ENCODE results near the gene GLI1.
"Not testable (repeated sequence)": the region's sequence is repeated elsewhere in the genome, so short reads cannot be mapped to it uniquely, and the experiment has no call there.

GLI1 gene

DNA sequence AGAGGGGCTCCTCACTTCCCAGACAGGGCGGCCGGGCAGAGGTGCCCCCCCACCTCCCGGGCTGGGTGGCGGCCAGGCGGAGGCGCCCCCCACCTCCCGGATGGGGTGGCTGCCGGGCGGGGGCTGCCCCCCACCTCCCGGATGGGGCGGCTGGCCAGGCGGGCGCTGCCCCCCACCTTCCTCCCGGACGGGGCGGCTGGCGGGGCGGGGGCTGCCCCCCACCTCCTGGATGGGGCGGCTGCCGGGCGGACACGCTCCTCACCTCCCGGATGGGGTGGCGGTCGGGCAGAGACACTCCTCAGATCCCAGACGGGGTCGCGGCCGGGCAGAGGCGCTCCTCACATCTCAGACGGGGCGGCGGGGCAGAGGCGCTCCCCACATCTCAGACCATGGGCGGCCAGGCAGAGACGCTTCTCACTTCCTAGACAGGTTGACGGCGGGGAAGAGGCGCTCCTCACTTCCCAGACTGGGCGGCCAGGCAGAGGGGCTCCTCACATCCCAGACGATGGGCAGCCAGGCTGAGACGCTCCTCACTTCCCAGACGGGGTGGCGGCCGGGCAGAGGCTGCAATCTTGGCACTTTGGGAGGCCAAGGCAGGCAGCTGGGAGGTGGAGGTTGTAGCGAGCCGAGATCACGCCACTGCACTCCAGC is 35.6 kb downstream of the GLI1 start:
- H3K9me3 ChIP-seq (ENCODE audit: control insufficient read depth in 1 of 2, low read length in 2 of 2), result not testable (repeated sequence)
- H3K36me3 ChIP-seq (ENCODE audit: control insufficient read depth in 1 of 2, insufficient read depth in 2 of 2, low read length in 2 of 2), result peaks cover 30 to 52% of the 10 kb centered on the region in 2 donors

DNA sequence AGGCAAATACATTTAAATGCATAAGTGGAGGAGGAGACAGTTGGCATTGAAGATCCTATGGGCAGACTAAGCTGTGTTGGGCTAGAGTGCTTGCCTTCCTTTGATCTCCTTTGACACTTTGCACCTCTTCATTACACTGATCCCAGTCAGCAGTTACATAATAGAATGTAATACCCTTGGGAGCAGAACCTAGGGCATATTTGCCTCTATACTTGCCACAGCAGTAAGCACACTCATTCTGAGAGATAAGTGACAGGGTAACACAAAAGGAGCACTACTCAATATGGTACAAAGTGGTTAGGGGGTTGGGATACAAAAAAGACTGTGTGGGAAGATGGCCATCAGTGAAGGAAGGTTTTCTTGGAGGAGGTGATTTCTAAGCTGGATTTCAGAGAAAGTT is 37.2 kb downstream of the GLI1 start:
- H3K36me3 ChIP-seq (ENCODE audit: control insufficient read depth in 1 of 2, insufficient read depth in 2 of 2, low read length in 2 of 2), result peaks cover 28 to 53% of the 10 kb centered on the region in 2 donors
- no peak overlapping the region for H3K27ac ChIP-seq (ENCODE audit: low read length)
- H3K4me3 ChIP-seq (ENCODE audit: low read depth in 1 of 2, low read length in 2 of 2), result no peak overlapping the region
- H3K4me1 ChIP-seq (ENCODE audit: control insufficient read depth in 1 of 2, insufficient read depth in 2 of 2, low read length in 2 of 2), result no peaks in the 10 kb centered on the region
- H3K9me3 ChIP-seq (ENCODE audit: control insufficient read depth in 1 of 2, low read length in 2 of 2), result no peaks in the 10 kb centered on the region
- no peaks in the 10 kb centered on the region for H3K27me3 ChIP-seq (ENCODE audit: low read depth, low read length)

More for the DNA sequence above, 35.6 kb downstream of the GLI1 start:
- not testable (repeated sequence) for H3K27ac ChIP-seq (ENCODE audit: low read length); H3K27me3 ChIP-seq (ENCODE audit: low read depth, low read length); H3K4me1 ChIP-seq (ENCODE audit: control insufficient read depth in 1 of 2, insufficient read depth in 2 of 2, low read length in 2 of 2); H3K4me3 ChIP-seq (ENCODE audit: low read depth in 1 of 2, low read length in 2 of 2)

DNA sequence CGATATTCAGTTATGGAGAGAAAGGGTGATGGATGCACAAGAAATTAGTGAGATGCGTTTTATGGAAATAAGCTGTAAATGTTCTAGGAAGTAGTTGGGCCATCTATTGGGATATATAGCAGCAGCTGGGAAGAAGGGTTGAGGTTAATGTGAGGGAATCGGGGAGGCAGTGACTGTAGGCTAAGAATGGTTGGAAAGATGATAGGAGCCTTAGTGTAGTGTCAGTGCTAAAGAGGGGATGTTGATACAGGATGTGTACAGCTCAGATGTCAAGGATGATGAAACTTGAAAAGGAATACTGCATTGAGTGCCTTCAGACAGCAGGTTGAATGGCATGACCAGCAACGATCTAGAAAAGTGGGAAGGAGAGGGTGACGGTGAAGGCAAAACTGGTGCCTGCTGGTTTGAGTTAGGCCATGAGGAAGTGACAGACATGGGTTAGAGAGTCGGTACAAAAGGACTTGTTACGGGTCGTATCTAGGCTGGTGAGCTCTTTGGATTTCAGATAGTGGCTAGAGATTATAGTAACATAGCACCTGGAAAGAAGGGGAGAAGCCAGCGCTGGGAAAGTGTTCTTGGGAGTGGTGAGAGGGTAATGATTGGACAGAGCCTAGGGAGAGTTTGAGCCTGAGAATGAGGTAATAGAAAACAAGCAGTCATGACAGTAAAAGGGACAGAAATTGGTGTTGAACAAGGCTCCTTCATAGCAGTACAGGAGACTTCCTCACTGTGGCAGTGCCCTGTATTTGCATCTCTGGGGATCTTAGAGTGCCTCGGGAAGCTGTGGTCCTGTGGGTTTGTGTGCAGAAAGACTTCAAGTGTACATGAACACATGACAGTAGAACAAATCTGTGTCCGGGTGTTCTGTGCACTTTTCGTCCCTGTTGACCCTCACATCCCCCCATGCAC is 37.9 kb downstream of the GLI1 start:
- Histone ChIP-seq H3K4me1 (ENCODE audit: control insufficient read depth in 1 of 2, insufficient read depth in 2 of 2, low read length in 2 of 2) (no peaks in the 10 kb centered on the region), H3K36me3 (ENCODE audit: control insufficient read depth in 1 of 2, insufficient read depth in 2 of 2, low read length in 2 of 2) (peaks cover 28 to 57% of the 10 kb centered on the region in 2 donors), H3K27ac (ENCODE audit: low read length) (no peak overlapping the region), H3K27me3 (ENCODE audit: low read depth, low read length) (no peaks in the 10 kb centered on the region), H3K4me3 (ENCODE audit: low read depth in 1 of 2, low read length in 2 of 2) (no peak overlapping the region), H3K9me3 (ENCODE audit: control insufficient read depth in 1 of 2, low read length in 2 of 2) (no peaks in the 10 kb centered on the region)

GRCh38 chr12:57498132-57498502 is 38.5 kb downstream of the GLI1 start:
- H3K27ac ChIP-seq (ENCODE audit: low read length), result no peak overlapping the region
- no peaks in the 10 kb centered on the region for H3K4me1 ChIP-seq (ENCODE audit: control insufficient read depth in 1 of 2, insufficient read depth in 2 of 2, low read length in 2 of 2)
- no peaks in the 10 kb centered on the region for H3K9me3 ChIP-seq (ENCODE audit: control insufficient read depth in 1 of 2, low read length in 2 of 2)
- H3K36me3 ChIP-seq (ENCODE audit: control insufficient read depth in 1 of 2, insufficient read depth in 2 of 2, low read length in 2 of 2), result peaks cover 28 to 59% of the 10 kb centered on the region in 2 donors
- H3K4me3 ChIP-seq (ENCODE audit: low read depth in 1 of 2, low read length in 2 of 2), result no peak overlapping the region
- no peaks in the 10 kb centered on the region for H3K27me3 ChIP-seq (ENCODE audit: low read depth, low read length)

- Histone ChIP-seq H3K9me3 (ENCODE audit: control insufficient read depth in 1 of 2, low read length in 2 of 2) (no peaks in the 10 kb centered on the region), H3K36me3 (ENCODE audit: control insufficient read depth in 1 of 2, insufficient read depth in 2 of 2, low read length in 2 of 2) (peaks cover 28 to 64% of the 10 kb centered on the region in 2 donors), H3K4me1 (ENCODE audit: control insufficient read depth in 1 of 2, insufficient read depth in 2 of 2, low read length in 2 of 2) (no peaks in the 10 kb centered on the region), H3K27ac (ENCODE audit: low read length) (no peak overlapping the region), H3K27me3 (ENCODE audit: low read depth, low read length) (no peaks in the 10 kb centered on the region), H3K4me3 (ENCODE audit: low read depth in 1 of 2, low read length in 2 of 2) (no peak overlapping the region)
Observed at GRCh38 chr12:57498571-57498970, 39.0 kb downstream of the GLI1 start.

DNA sequence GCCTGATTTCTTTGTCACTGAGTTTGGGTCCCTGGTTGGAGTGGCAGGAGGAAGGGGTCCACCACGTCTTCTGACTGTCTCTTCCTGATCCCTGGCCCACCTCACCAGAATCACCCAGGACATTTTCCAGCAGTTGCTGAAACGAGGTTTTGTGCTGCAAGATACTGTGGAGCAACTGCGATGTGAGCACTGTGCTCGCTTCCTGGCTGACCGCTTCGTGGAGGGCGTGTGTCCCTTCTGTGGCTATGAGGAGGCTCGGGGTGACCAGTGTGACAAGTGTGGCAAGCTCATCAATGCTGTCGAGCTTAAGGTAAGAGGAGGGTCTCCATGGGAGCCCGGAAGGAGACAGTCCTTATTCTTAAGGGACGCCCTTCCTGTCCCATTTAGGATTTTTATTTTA is 40.6 kb downstream of the GLI1 start:
- peaks cover 36 to 77% of the 10 kb centered on the region in 2 donors for H3K36me3 ChIP-seq (ENCODE audit: control insufficient read depth in 1 of 2, insufficient read depth in 2 of 2, low read length in 2 of 2)
- no peaks in the 10 kb centered on the region for H3K27me3 ChIP-seq (ENCODE audit: low read depth, low read length)
- H3K4me1 ChIP-seq (ENCODE audit: control insufficient read depth in 1 of 2, insufficient read depth in 2 of 2, low read length in 2 of 2), result no peaks in the 10 kb centered on the region
- no peak overlapping the region for H3K27ac ChIP-seq (ENCODE audit: low read length)
- H3K4me3 ChIP-seq (ENCODE audit: low read depth in 1 of 2, low read length in 2 of 2), result no peak overlapping the region
- H3K9me3 ChIP-seq (ENCODE audit: control insufficient read depth in 1 of 2, low read length in 2 of 2), result no peaks in the 10 kb centered on the region

GRCh38 chr12:57502311-57502969 is 42.9 kb downstream of the GLI1 start:
- not testable (repeated sequence) for H3K27me3 ChIP-seq (ENCODE audit: low read depth, low read length); H3K27ac ChIP-seq (ENCODE audit: low read length); H3K4me3 ChIP-seq (ENCODE audit: low read depth in 1 of 2, low read length in 2 of 2); H3K4me1 ChIP-seq (ENCODE audit: control insufficient read depth in 1 of 2, insufficient read depth in 2 of 2, low read length in 2 of 2); H3K9me3 ChIP-seq (ENCODE audit: control insufficient read depth in 1 of 2, low read length in 2 of 2)
- peaks cover 37 to 73% of the 10 kb centered on the region in 2 donors for H3K36me3 ChIP-seq (ENCODE audit: control insufficient read depth in 1 of 2, insufficient read depth in 2 of 2, low read length in 2 of 2)

GRCh38 chr12:57506541-57506940 is 47.0 kb downstream of the GLI1 start:
- not testable (repeated sequence) for H3K27ac ChIP-seq (ENCODE audit: low read length); H3K4me1 ChIP-seq (ENCODE audit: control insufficient read depth in 1 of 2, insufficient read depth in 2 of 2, low read length in 2 of 2); H3K4me3 ChIP-seq (ENCODE audit: low read depth in 1 of 2, low read length in 2 of 2); H3K9me3 ChIP-seq (ENCODE audit: control insufficient read depth in 1 of 2, low read length in 2 of 2); H3K27me3 ChIP-seq (ENCODE audit: low read depth, low read length)
- H3K36me3 ChIP-seq (ENCODE audit: control insufficient read depth in 1 of 2, insufficient read depth in 2 of 2, low read length in 2 of 2), result peaks cover 21 to 50% of the 10 kb centered on the region in 2 donors

GRCh38 chr12:57507796-57508195 is 48.2 kb downstream of the GLI1 start:
- peaks cover 33 to 55% of the 10 kb centered on the region in 2 donors for H3K36me3 ChIP-seq (ENCODE audit: control insufficient read depth in 1 of 2, insufficient read depth in 2 of 2, low read length in 2 of 2)
- not testable (repeated sequence) for H3K27me3 ChIP-seq (ENCODE audit: low read depth, low read length); H3K4me1 ChIP-seq (ENCODE audit: control insufficient read depth in 1 of 2, insufficient read depth in 2 of 2, low read length in 2 of 2)

DNA sequence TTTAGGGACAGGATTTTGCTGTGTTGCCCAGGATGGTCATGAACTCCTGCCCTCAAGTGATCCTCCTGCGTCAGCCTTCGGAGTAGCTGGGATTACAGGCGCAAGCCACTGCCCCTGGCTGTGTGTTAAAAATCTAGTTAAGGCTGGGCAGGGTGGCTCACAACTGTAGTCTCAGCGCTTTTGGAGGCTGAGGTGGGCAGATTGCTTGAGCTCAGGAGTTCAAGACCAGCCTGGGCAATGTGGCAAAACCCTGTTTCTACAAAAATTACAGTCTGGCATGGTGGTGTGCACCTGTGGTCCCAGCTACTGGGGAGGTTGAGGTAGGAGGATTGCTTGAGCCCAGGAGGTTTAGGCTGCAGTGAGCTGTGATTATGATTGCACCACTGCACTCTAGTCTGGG is 51.6 kb downstream of the GLI1 start:
- no peaks in the 10 kb centered on the region for H3K4me1 ChIP-seq (ENCODE audit: control insufficient read depth in 1 of 2, insufficient read depth in 2 of 2, low read length in 2 of 2)
- H3K36me3 ChIP-seq (ENCODE audit: control insufficient read depth in 1 of 2, insufficient read depth in 2 of 2, low read length in 2 of 2), result peaks cover 50 to 52% of the 10 kb centered on the region in 2 donors
- H3K9me3 ChIP-seq (ENCODE audit: control insufficient read depth in 1 of 2, low read length in 2 of 2), result no peaks in the 10 kb centered on the region
- no peak overlapping the region for H3K4me3 ChIP-seq (ENCODE audit: low read depth in 1 of 2, low read length in 2 of 2)
- H3K27ac ChIP-seq (ENCODE audit: low read length), result no peak overlapping the region
- no peaks in the 10 kb centered on the region for H3K27me3 ChIP-seq (ENCODE audit: low read depth, low read length)

More at GRCh38 chr12:57507796-57508195, 48.2 kb downstream of the GLI1 start:
- not testable (repeated sequence) for H3K27ac ChIP-seq (ENCODE audit: low read length); H3K9me3 ChIP-seq (ENCODE audit: control insufficient read depth in 1 of 2, low read length in 2 of 2); H3K4me3 ChIP-seq (ENCODE audit: low read depth in 1 of 2, low read length in 2 of 2)

- Histone ChIP-seq H3K9me3 (ENCODE audit: control insufficient read depth in 1 of 2, low read length in 2 of 2) (no peaks in the 10 kb centered on the region), H3K36me3 (ENCODE audit: control insufficient read depth in 1 of 2, insufficient read depth in 2 of 2, low read length in 2 of 2) (peaks cover 55 to 58% of the 10 kb centered on the region in 2 donors), H3K27ac (ENCODE audit: low read length) (no peak overlapping the region), H3K4me3 (ENCODE audit: low read depth in 1 of 2, low read length in 2 of 2) (no peak overlapping the region), H3K27me3 (ENCODE audit: low read depth, low read length) (no peaks in the 10 kb centered on the region), H3K4me1 (ENCODE audit: control insufficient read depth in 1 of 2, insufficient read depth in 2 of 2, low read length in 2 of 2) (peaks cover 0 to 2% of the 10 kb centered on the region in 2 donors)
Observed at GRCh38 chr12:57511588-57512325, 52.2 kb downstream of the GLI1 start.
